ENCODE measurements around the gene TTN.

- TF ChIP-seq CTCF (conservative IDR thresholded peaks at IDR 0.05) (no peak), EZH2 (IDR thresholded peaks at IDR 0.05; ENCODE audit: low read depth) (no peak)
Observed at GRCh38 chr2:178679891-178680290, 127.3 kb downstream of the TTN start.

Measured in PC-9 (cell line).